ENCODE measurements around the gene KIF13A. TPM values are rescaled to one million over a fixed set of nuclear protein-coding genes. Genes with fewer than 3 reads are reported as not detected.

KIF13A gene
- total RNA-seq, 4 donors from 2014 or later = 14.9 to 66.9 (median 37.3) TPM

DNA sequence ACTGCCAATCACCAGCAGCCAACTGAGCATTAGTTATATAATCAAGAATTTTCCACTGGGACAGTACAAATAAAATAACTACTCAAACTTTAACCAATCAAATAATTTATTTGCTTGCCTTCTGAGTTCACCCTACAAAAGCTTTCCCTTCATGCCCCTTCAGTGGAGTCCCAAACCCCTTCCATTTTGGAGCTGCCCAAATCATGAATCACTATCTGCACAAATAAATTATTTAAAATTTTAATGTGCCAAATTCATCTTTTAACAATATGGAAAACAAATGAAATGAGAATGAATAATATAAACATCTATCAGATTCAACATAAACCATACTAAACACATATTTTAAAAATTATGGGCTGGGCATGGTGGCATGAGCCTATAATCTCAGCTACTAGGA lies 85.9 kb downstream of the KIF13A start:
- Histone ChIP-seq H3K4me1 (no peaks in the 10 kb centered on the region), H3K27me3 (no peaks in the 10 kb centered on the region), H3K9me3 (no peaks in the 10 kb centered on the region), H3K4me3 (no peak overlapping the region), H3K27ac (no peak overlapping the region), H3K36me3 (no peaks in the 10 kb centered on the region)
- DNase-seq = no peak
- no peak for TF ChIP-seq POLR2A (IDR thresholded peaks at IDR 0.05)
- TF ChIP-seq, protein P1, sequence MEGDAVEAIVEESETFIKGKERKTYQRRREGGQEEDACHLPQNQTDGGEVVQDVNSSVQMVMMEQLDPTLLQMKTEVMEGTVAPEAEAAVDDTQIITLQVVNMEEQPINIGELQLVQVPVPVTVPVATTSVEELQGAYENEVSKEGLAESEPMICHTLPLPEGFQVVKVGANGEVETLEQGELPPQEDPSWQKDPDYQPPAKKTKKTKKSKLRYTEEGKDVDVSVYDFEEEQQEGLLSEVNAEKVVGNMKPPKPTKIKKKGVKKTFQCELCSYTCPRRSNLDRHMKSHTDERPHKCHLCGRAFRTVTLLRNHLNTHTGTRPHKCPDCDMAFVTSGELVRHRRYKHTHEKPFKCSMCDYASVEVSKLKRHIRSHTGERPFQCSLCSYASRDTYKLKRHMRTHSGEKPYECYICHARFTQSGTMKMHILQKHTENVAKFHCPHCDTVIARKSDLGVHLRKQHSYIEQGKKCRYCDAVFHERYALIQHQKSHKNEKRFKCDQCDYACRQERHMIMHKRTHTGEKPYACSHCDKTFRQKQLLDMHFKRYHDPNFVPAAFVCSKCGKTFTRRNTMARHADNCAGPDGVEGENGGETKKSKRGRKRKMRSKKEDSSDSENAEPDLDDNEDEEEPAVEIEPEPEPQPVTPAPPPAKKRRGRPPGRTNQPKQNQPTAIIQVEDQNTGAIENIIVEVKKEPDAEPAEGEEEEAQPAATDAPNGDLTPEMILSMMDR (IDR thresholded peaks at IDR 0.05) = no peak
- intact Hi-C loops (cut with DNase I; ENCODE audit: low total_unique reads) = no loop called here

GRCh38 chr6:17900011-17900410 lies 87.4 kb downstream of the KIF13A start:
- no peaks in the 10 kb centered on the region for H3K4me1 ChIP-seq
- intact Hi-C loops (cut with DNase I; ENCODE audit: low total_unique reads) = no loop called here
- H3K27me3 ChIP-seq = no peaks in the 10 kb centered on the region
- H3K9me3 ChIP-seq = peaks cover 0 to 9% of the 10 kb centered on the region in 2 donors
- no peak overlapping the region for H3K4me3 ChIP-seq
- no peak for TF ChIP-seq POLR2A (IDR thresholded peaks at IDR 0.05)
- TF ChIP-seq, protein P1 (IDR thresholded peaks at IDR 0.05) = no peak
- H3K36me3 ChIP-seq = no peaks in the 10 kb centered on the region
- H3K27ac ChIP-seq = no peak overlapping the region
- DNase-seq = no peak

- no peaks in the 10 kb centered on the region for H3K4me1 ChIP-seq
- no peaks in the 10 kb centered on the region for H3K27me3 ChIP-seq
- no peak overlapping the region for H3K4me3 ChIP-seq
- TF ChIP-seq POLR2A (IDR thresholded peaks at IDR 0.05) = no peak
- TF ChIP-seq, protein P1 (IDR thresholded peaks at IDR 0.05) = no peak
- no peak overlapping the region for H3K27ac ChIP-seq
- peaks cover 0 to 14% of the 10 kb centered on the region in 2 donors for H3K9me3 ChIP-seq
- intact Hi-C loops (cut with DNase I; ENCODE audit: low total_unique reads) = no loop called here
- no peaks in the 10 kb centered on the region for H3K36me3 ChIP-seq
- no peak for DNase-seq
Measured at GRCh38 chr6:17899491-17899890, 87.9 kb downstream of the KIF13A start.

DNA sequence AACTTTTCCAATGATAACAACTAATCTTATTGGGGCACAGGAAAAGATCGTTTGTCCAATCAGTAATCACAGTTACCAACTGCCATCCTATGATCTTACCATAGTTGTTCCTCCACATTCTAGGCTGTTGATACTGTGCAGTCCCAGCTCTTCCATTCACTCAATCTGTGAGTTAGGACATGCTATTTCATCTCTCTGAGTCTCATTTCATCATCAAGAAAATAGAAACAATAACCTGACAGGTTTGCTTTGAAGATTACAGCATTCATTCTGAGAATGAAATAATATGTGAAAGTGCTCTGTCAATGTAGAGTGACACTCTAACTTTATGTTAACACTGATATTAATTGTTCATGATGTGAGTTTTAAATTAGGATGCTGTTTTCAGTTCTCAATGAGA lies 89.8 kb downstream of the KIF13A start:
- Histone ChIP-seq H3K36me3 (no peaks in the 10 kb centered on the region), H3K27ac (no peak overlapping the region), H3K4me1 (no peaks in the 10 kb centered on the region), H3K9me3 (peaks cover 0 to 18% of the 10 kb centered on the region in 2 donors), H3K27me3 (no peaks in the 10 kb centered on the region), H3K4me3 (no peak overlapping the region)
- intact Hi-C loops (cut with DNase I; ENCODE audit: low total_unique reads) = no loop called here
- TF ChIP-seq, protein P1 (IDR thresholded peaks at IDR 0.05) = no peak
- TF ChIP-seq POLR2A (IDR thresholded peaks at IDR 0.05) = no peak
- DNase-seq = no peak

- no peak for TF ChIP-seq POLR2A (IDR thresholded peaks at IDR 0.05)
- TF ChIP-seq, protein P1 (IDR thresholded peaks at IDR 0.05) = no peak
- DNase-seq = no peak
- intact Hi-C loops (cut with DNase I; ENCODE audit: low total_unique reads) = no loop called here
- no peak overlapping the region for H3K27ac ChIP-seq
- no peaks in the 10 kb centered on the region for H3K4me1 ChIP-seq
- peaks cover 0 to 18% of the 10 kb centered on the region in 2 donors for H3K9me3 ChIP-seq
- no peaks in the 10 kb centered on the region for H3K36me3 ChIP-seq
- H3K27me3 ChIP-seq = no peaks in the 10 kb centered on the region
- H3K4me3 ChIP-seq = no peak overlapping the region
Measured at GRCh38 chr6:17894905-17895304, 92.5 kb downstream of the KIF13A start.
